Measurements from ENCODE around the gene DNAJC18. TPM values are rescaled to one million over a fixed set of nuclear protein-coding genes. Genes with fewer than 3 reads are reported as not detected.

The DNAJC18 gene
- total and polyA plus RNA-seq, 2 of the 8 experiments (the other 6 are each of a cell fraction or from before 2014, with no cell fraction given) = 7.8 to 29.2 TPM

DNA sequence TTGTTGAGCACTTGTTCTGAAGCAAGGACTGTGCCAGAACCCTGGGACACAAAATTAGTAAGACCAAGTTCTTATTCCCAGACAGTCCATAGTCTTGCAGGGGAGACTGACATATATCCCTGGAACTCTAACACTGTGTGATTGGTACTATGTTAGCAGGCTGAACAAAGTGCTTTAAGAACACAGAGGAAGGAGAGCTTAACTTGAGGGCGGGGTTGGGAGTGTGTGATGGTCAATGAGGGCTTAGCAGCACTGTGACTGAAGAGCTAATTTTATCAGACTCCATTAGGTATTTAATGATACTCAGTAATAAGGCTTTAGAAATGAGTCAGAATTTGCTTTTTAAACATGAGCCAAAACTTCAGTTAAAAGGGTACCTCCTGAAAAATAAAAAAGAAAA is 20.5 kb downstream of the DNAJC18 start:
- no peaks in the 10 kb centered on the region for H3K79me1 ChIP-seq (ENCODE audit: low read depth, low read length)
- H3K18ac ChIP-seq (ENCODE audit: extremely low read depth, low read length) = no peak overlapping the region
- no peak overlapping the region for H3K23ac ChIP-seq (ENCODE audit: insufficient read length)
- DNase-seq (ENCODE audit: low read depth in 1 of 2, low spot score in 2 of 2) (no peak), FAIRE-seq (no peak)
- H3K4ac ChIP-seq (replicated peaks; ENCODE audit: insufficient read length, low read depth, low read length) = no peak overlapping the region
- H2AFZ ChIP-seq (ENCODE audit: low read length) = no peak overlapping the region
- no peak overlapping the region for H3K56ac ChIP-seq (replicated peaks; ENCODE audit: insufficient read length, low read depth, low read length)
- H3K9me3 ChIP-seq (ENCODE audit: insufficient read depth in 2 of 2, low read depth in 1 of 2, low read length in 1 of 2) = no peaks in the 10 kb centered on the region
- POLR2A ChIA-PET (ENCODE audit: partially characterized antibody) = interaction anchor here (1.4 to 1.7 kb wide), 4 partner anchors 9 to 99 kb away, joined by 3 to 6 read pairs (median 4); partner anchors contain the start of gene PAIP2
- H3K79me2 ChIP-seq (ENCODE audit: control insufficient read depth in 1 of 2, insufficient read depth in 2 of 2, low read length in 2 of 2) = no peaks in the 10 kb centered on the region
- H3K4me1 ChIP-seq (replicated peaks in 1 of 4; ENCODE audit: control insufficient read depth in 3 of 4, insufficient read depth in 4 of 4, low read length in 3 of 4) = peaks cover 4 to 9% (median 6%) of the 10 kb centered on the region in 4 experiments; a peak in 4 of 7 replicates
- H3K36me3 ChIP-seq (ENCODE audit: control insufficient read depth in 2 of 4, insufficient read depth in 4 of 4, low read length in 3 of 4) = peaks cover under 1 to 22% (median 6%) of the 10 kb centered on the region in 4 experiments; a peak in 5 of 8 replicates
- H3K27me3 ChIP-seq (replicated peaks in 1 of 4; ENCODE audit: control insufficient read depth in 3 of 4, extremely low read depth in 1 of 4, insufficient read depth in 3 of 4, low read length in 3 of 4) = no peaks in the 10 kb centered on the region
- H2BK5ac ChIP-seq (ENCODE audit: low read depth, low read length) = no peak overlapping the region
- H2BK120ac ChIP-seq (replicated peaks; ENCODE audit: low read depth, low read length) = no peak overlapping the region
- no peak overlapping the region for H3K14ac ChIP-seq (ENCODE audit: insufficient read length)
- no peak overlapping the region for H2BK15ac ChIP-seq (ENCODE audit: low read length)
- no peak overlapping the region for H2BK20ac ChIP-seq (ENCODE audit: low read length)
- H4K5ac ChIP-seq (ENCODE audit: insufficient read length, low read depth, low read length) = no peak overlapping the region
- H3K4me3 ChIP-seq (ENCODE audit: extremely low read depth in 1 of 4, insufficient read depth in 2 of 4, low read depth in 3 of 4, low read length in 4 of 4) = no peak overlapping the region
- no peaks in the 10 kb centered on the region for H3K23me2 ChIP-seq (ENCODE audit: low read depth, low read length)
- H3K4me2 ChIP-seq (ENCODE audit: insufficient read depth in 1 of 2, low read depth in 2 of 2, low read length in 2 of 2) = no peak overlapping the region
- no peak overlapping the region for H3K9ac ChIP-seq (replicated peaks in 1 of 4; ENCODE audit: extremely low read depth in 1 of 4, low read depth in 3 of 4, low read length in 3 of 4)
- no peak overlapping the region for H4K91ac ChIP-seq (replicated peaks; ENCODE audit: insufficient read length, low read length)
- no peak overlapping the region for H2AK5ac ChIP-seq (ENCODE audit: low read depth, low read length)
- no peak overlapping the region for H4K8ac ChIP-seq (ENCODE audit: extremely low read depth, insufficient read depth, low read length)
- 75% methylated on average over 1 of the region's 1 CpG; no CpG with 5 or more reads in 1 of the 2 experiments for WGBS, 2 experiments (ENCODE audit: extremely low coverage in 1 of 2, insufficient coverage in 1 of 2, insufficient read length in 1 of 2, insufficient replicate concordance in 2 of 2, low coverage in 1 of 2, low lambda C conversion rate in 2 of 2, missing lambda C conversion rate in 1 of 2)
- CTCF ChIA-PET (ENCODE audit: partially characterized antibody) = interaction anchor here (1.0 to 9.9 kb wide), 11 partner anchors 9 to 217 kb away, joined by 3 to 319 read pairs (median 4); partner anchors contain the start of gene DNAJC18
- H3K27ac ChIP-seq (ENCODE audit: low read depth, low read length) = no peak overlapping the region
- H2BK12ac ChIP-seq (ENCODE audit: low read depth, low read length) = no peak overlapping the region
- no peaks in the 10 kb centered on the region for H4K20me1 ChIP-seq (replicated peaks in 1 of 2; ENCODE audit: control insufficient read depth in 1 of 2, insufficient read depth in 2 of 2, low read length in 2 of 2)
- TF ChIP-seq JUN (IDR thresholded peaks at IDR 0.05; ENCODE audit: low read depth, low read length) (no peak), TBP (IDR thresholded peaks at IDR 0.05; ENCODE audit: low read depth, low read length) (no peak), SIX5 (IDR thresholded peaks at IDR 0.05; ENCODE audit: low read depth, low read length) (no peak), SP4 (IDR thresholded peaks at IDR 0.05; ENCODE audit: low read length) (no peak), YY1 (IDR thresholded peaks at IDR 0.05; ENCODE audit: low read depth, low read length) (no peak), TEAD4 (IDR thresholded peaks at IDR 0.05; ENCODE audit: low read depth, low read length) (no peak), SAP30 (IDR thresholded peaks at IDR 0.05; ENCODE audit: insufficient read depth, insufficient replicate concordance, low read length) (no peak), MAFK (IDR thresholded peaks at IDR 0.05; ENCODE audit: low read depth, low read length) (no peak), NANOG (IDR thresholded peaks at IDR 0.05; ENCODE audit: insufficient read depth, low read depth, low read length, poor library complexity, severe bottlenecking) (no peak), GABPA (IDR thresholded peaks at IDR 0.05; ENCODE audit: borderline replicate concordance, insufficient read depth, low read length) (no peak), POLR2AphosphoS5 (IDR thresholded peaks at IDR 0.05; ENCODE audit: low read depth, low read length) (no peak), EZH2 (IDR thresholded peaks at IDR 0.05; ENCODE audit: low read depth, low read length, severe bottlenecking) (no peak), KDM4A (IDR thresholded peaks at IDR 0.05; ENCODE audit: low read depth, low read length, severe bottlenecking) (no peak)
